PC-9 (cell line): ENCODE data around the gene GFER. TPM values are rescaled to one million over a fixed set of nuclear protein-coding genes. Genes with fewer than 3 reads are reported as not detected.

Source experiments
- BruUV-seq: library from RNA; stranded (reverse); fragments of 400-500 nt; replicated peaks from 2 replicates; lab custom pipeline; 2021; lab: Mats Ljungman, UMichigan
- CTCF ChIA-PET: fragments of 300-600 bp; sonication (Branson Sonifier 250); formaldehyde crosslinking; loops from one replicate; lab custom pipeline; 2022; ENCODE audit warnings: antibody characterized with exemption; lab: Charles Lee
- POLR2A ChIA-PET: fragments of 300-600 bp; sonication (Branson Sonifier 250); formaldehyde crosslinking; loops from one replicate; lab custom pipeline; 2022; ENCODE audit warnings: antibody characterized with exemption; ENCODE audit not compliant: unreplicated experiment; lab: Charles Lee
- DNase-seq, 2 experiments: peaks; one replicate each; pipeline versions ENCODE4 v3.0.0 to v3.0.0-alpha.2; 2015 to 2022; ENCODE audit warnings: mixed read lengths in 1 of 2
- H2AFZ ChIP-seq: fragments of 200-600 bp; sonication (generic); 2 replicates; pipeline ENCODE4 v1.8.1; 2017; ENCODE audit warnings: antibody characterized with exemption
- H3F3A ChIP-seq: fragments of 200-600 bp; sonication (generic); 2 replicates; pipeline ENCODE4 v1.8.1; 2017; ENCODE audit warnings: antibody characterized with exemption, mild to moderate bottlenecking, low read depth; ENCODE audit not compliant: insufficient read depth
- H3K27ac ChIP-seq: fragments of 200-600 bp; sonication (generic); 2 replicates; pipeline ENCODE4 v1.6.1; 2016; ENCODE audit warnings: mixed run types
- H3K27me3 ChIP-seq: fragments of 200-600 bp; sonication (generic); 2 replicates; pipeline ENCODE4 v1.6.1; 2016; ENCODE audit warnings: low read depth, mixed run types; ENCODE audit not compliant: insufficient read depth
- H3K36me3 ChIP-seq: fragments of 200-600 bp; sonication (generic); 2 replicates; pipeline ENCODE4 v1.6.1; 2016; ENCODE audit warnings: low read depth, mixed run types
- H3K4me1 ChIP-seq: fragments of 200-600 bp; sonication (generic); replicated peaks from 2 replicates; pipeline ENCODE4 v1.6.1; 2016; ENCODE audit warnings: mixed run types; ENCODE audit not compliant: insufficient read depth
- H3K4me2 ChIP-seq: fragments of 200-600 bp; sonication (generic); 2 replicates; pipeline ENCODE4 v1.6.1; 2017; ENCODE audit warnings: mixed run types
- H3K4me3 ChIP-seq: fragments of 200-600 bp; sonication (generic); 2 replicates; pipeline ENCODE4 v1.6.1; 2016; ENCODE audit warnings: mixed run types
- H3K79me2 ChIP-seq: fragments of 200-600 bp; sonication (generic); 2 replicates; pipeline ENCODE4 v1.6.1; 2017; ENCODE audit warnings: low read depth, mixed run types
- H3K9me2 ChIP-seq: fragments of 200-600 bp; sonication (generic); 2 replicates; pipeline ENCODE4 v1.8.1; 2017; ENCODE audit warnings: mild to moderate bottlenecking; ENCODE audit not compliant: insufficient read depth
- H3K9me3 ChIP-seq: fragments of 200-600 bp; sonication (generic); 2 replicates; pipeline ENCODE4 v1.8.1; 2016; ENCODE audit warnings: low read depth; ENCODE audit not compliant: insufficient read depth
- H4K20me1 ChIP-seq: fragments of 200-600 bp; sonication (generic); 2 replicates; pipeline ENCODE4 v1.8.1; 2017; ENCODE audit not compliant: insufficient read depth
- EZH2 ChIP-seq: fragments of 200-600 bp; sonication (generic); IDR thresholded peaks from 2 replicates; pipeline ENCODE4 v1.8.0; 2017; ENCODE audit warnings: antibody characterized with exemption, low read depth
- intact Hi-C: fragments of 100-400 bp; cut with micrococcal nuclease; formaldehyde crosslinking; loops from one replicate; pipeline ENCODE4 v1.10.0; 2022; ENCODE audit not compliant: unreplicated experiment
- total RNA-seq: library from RNA; stranded (reverse); gene quantifications from 2 replicates; pipeline ENCODE4 v1.2.3, GENCODE V29; 2021
- TF ChIP-seq, protein P1 (sequence below): fragments of 200-600 bp; sonication (generic); conservative IDR thresholded peaks from 2 replicates; pipeline ENCODE4 v1.6.1; 2017; ENCODE audit warnings: mixed run types, antibody characterized with exemption, mild to moderate bottlenecking, moderate library complexity

GFER gene
- total RNA-seq, 1 experiment from 2014 or later, result 59.7 TPM

- Histone ChIP-seq H3K27me3 (no peaks in the 10 kb centered on the region), H4K20me1 (peaks cover 6% of the 10 kb centered on the region; the same call in 1 of the 2 replicates), H3F3A (peaks cover 31% of the 10 kb centered on the region), H3K36me3 (0 out of 2 replicates have a peak, but pooled peaks cover 3% of the 10 kb centered on the region), H3K4me3 (no peak overlapping the region), H3K27ac (no peak overlapping the region), H3K79me2 (0 out of 2 replicates have a peak, but pooled peaks cover 2% of the 10 kb centered on the region), H2AFZ (no peak overlapping the region), H3K9me3 (no peaks in the 10 kb centered on the region), H3K9me2 (no peaks in the 10 kb centered on the region), H3K4me2 (no peak overlapping the region), H3K4me1 (peaks cover 16% of the 10 kb centered on the region)
- intact Hi-C loops, result no loop called here
- POLR2A ChIA-PET, result no interaction called here
- CTCF ChIA-PET, result no interaction called here
- BruUV-seq, result no TSS peak
- TF ChIP-seq EZH2, result no peak
- TF ChIP-seq, protein P1, sequence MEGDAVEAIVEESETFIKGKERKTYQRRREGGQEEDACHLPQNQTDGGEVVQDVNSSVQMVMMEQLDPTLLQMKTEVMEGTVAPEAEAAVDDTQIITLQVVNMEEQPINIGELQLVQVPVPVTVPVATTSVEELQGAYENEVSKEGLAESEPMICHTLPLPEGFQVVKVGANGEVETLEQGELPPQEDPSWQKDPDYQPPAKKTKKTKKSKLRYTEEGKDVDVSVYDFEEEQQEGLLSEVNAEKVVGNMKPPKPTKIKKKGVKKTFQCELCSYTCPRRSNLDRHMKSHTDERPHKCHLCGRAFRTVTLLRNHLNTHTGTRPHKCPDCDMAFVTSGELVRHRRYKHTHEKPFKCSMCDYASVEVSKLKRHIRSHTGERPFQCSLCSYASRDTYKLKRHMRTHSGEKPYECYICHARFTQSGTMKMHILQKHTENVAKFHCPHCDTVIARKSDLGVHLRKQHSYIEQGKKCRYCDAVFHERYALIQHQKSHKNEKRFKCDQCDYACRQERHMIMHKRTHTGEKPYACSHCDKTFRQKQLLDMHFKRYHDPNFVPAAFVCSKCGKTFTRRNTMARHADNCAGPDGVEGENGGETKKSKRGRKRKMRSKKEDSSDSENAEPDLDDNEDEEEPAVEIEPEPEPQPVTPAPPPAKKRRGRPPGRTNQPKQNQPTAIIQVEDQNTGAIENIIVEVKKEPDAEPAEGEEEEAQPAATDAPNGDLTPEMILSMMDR, result no peak
- no peak for DNase-seq
These were observed 14.4 kb downstream of the GFER start for GRCh38 chr16:1998360-1998835.

DNA sequence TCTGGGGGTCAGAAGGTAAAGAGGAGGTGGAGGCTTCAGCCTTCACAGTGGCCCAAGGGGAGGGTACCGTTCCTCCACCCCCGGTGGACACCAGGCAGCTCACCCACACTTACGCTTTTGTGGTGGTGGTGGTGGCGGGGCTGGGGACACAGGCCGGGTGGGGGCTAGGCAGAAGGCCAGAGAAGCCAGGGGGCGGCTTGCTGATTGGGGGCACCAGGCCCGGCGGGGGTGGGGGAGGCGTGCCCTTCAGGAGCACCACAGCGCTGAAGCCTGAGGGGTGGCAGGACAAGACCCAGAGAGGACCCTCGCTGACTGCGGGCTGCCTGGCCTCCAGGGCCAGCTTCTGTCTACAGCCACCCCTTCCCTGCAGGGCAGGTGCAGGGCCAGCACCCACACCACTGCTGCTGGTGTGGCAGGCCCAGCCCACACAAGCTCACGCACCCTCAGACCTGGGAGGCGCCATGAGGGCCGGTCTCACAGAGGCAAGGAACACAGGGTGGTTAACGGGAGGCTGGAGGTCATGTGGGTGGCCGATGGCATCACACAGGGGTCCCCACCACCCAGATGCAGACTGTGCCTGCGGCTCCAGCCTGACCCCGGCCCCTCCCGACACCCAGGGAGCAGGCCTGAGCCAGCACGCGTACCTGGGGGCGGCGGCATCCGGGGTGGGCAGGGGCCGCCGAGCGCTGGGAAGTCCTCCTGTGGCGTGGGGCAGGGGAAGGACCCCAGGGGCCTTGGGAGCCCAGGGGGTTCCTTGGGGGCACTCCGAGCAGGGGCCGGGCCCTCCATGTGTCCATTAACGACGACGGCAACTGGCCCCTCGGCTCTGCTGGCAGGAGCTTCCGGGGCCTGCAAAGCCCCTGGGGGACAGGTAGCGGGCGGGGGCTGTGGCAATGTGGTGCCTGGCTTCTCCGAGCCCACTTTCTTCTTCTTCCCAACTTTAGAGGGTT, 15.1 kb downstream of the GFER start:
- no peaks in the 10 kb centered on the region for H3K9me3 ChIP-seq
- no peak overlapping the region for H2AFZ ChIP-seq
- H3K4me1 ChIP-seq, result peaks cover 8% of the 10 kb centered on the region
- no peaks in the 10 kb centered on the region for H3K9me2 ChIP-seq
- H4K20me1 ChIP-seq, result peaks cover 14% of the 10 kb centered on the region
- no peak overlapping the region for H3K4me2 ChIP-seq
- no peak for DNase-seq
- BruUV-seq, result no TSS peak
- TF ChIP-seq, protein P1, result no peak
- no peak for TF ChIP-seq EZH2
- H3K27ac ChIP-seq, result no peak overlapping the region
- CTCF ChIA-PET, result no interaction called here
- POLR2A ChIA-PET, result no interaction called here
- intact Hi-C loops, result no loop called here
- H3K79me2 ChIP-seq, result peaks cover 9% of the 10 kb centered on the region; the same call in 1 of the 2 replicates
- peaks cover 24% of the 10 kb centered on the region for H3F3A ChIP-seq
- 0 out of 2 replicates have a peak, but pooled peaks cover 5% of the 10 kb centered on the region for H3K36me3 ChIP-seq
- no peaks in the 10 kb centered on the region for H3K27me3 ChIP-seq
- no peak overlapping the region for H3K4me3 ChIP-seq

DNA sequence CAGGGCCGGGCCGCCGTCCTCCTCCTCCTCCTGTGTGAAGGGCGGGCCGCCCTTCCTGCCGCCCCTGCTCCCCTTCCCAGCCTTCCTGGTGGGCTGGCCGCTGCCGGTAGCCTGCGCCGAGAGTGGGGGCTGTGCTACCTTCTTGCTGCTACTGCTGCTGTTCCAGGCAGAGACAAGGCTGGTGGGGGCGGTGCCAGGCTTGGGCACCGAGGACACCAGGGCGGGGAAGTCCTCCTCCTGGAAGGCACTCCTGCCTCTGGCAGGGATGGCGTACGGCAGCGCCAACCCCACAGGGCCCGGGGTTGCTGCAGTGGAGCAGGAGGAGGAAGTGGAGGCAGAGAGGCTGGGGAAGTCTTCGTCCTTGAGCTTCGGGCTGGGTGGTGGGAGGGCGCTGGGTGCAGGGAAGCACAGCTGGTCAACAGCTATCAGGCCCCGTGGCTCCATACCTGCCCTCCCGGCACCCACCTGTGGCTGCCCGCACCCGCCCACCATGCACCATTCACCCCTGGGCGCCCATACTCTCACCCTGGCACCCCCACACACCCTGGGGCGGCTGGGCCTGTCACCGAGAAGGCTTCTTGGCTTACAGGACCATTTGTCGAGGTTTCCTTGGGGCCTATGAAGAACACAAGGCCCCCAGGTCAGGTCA, 16.0 kb downstream of the GFER start:
- ChIA-PET CTCF (no interaction called here), POLR2A (no interaction called here)
- 0 out of 2 replicates have a peak, but pooled peaks cover 5% of the 10 kb centered on the region for H3K36me3 ChIP-seq
- peaks cover 6% of the 10 kb centered on the region; the same call in 1 of the 2 replicates for H3K4me1 ChIP-seq
- DNase-seq, result no peak
- no peak overlapping the region for H2AFZ ChIP-seq
- no peaks in the 10 kb centered on the region for H3K9me3 ChIP-seq
- no peaks in the 10 kb centered on the region for H3K27me3 ChIP-seq
- H4K20me1 ChIP-seq, result peaks cover 21% of the 10 kb centered on the region
- H3K9me2 ChIP-seq, result no peaks in the 10 kb centered on the region
- BruUV-seq, result no TSS peak
- H3K79me2 ChIP-seq, result peaks cover 18% of the 10 kb centered on the region; the same call in 1 of the 2 replicates
- no peak overlapping the region for H3K4me2 ChIP-seq
- no peak overlapping the region for H3K27ac ChIP-seq
- TF ChIP-seq, protein P1, result no peak
- no peak for TF ChIP-seq EZH2
- peaks cover 18% of the 10 kb centered on the region for H3F3A ChIP-seq
- intact Hi-C loops, result loop anchor here (10.0 kb wide), 1 partner anchor 255 kb away; the partner anchor contains the start of gene ECI1
- H3K4me3 ChIP-seq, result no peak overlapping the region
